Measurements from ENCODE around the gene PRMT1.
"Not testable (repeated sequence)": the region's sequence is repeated elsewhere in the genome, so short reads cannot be mapped to it uniquely, and the experiment has no call there.

The PRMT1 gene

GRCh38 chr19:49677231-49677900 lies at the start of gene PRMT1:
PRMT1 (plus strand) TSS chr19:49677271; CDS start chr19:49677281, 10 bp downstream.
- TF ChIP-seq CTCF (IDR thresholded peaks at IDR 0.05) (no peak), ZFX (IDR thresholded peaks at IDR 0.05; ENCODE audit: borderline replicate concordance) (no peak)
- peak within 1 kb of the TSS; percentile 100 for H3K27ac ChIP-seq

GRCh38 chr19:49629659-49630058 lies 47.4 kb upstream of the PRMT1 start:
- TF ChIP-seq ZFX (IDR thresholded peaks at IDR 0.05; ENCODE audit: borderline replicate concordance) (no peak), CTCF (IDR thresholded peaks at IDR 0.05) (no peak)
- H3K27ac ChIP-seq: no peak overlapping the region; the same call in 1 of the 2 replicates

GRCh38 chr19:49631014-49631588 lies 46.0 kb upstream of the PRMT1 start:
- H3K27ac ChIP-seq: peak overlapping the region; percentile 17; the same call in 1 of the 2 replicates
- TF ChIP-seq ZFX (IDR thresholded peaks at IDR 0.05; ENCODE audit: borderline replicate concordance): no peak
- no peak for TF ChIP-seq CTCF (IDR thresholded peaks at IDR 0.05)

- no peak for TF ChIP-seq ZFX (IDR thresholded peaks at IDR 0.05; ENCODE audit: borderline replicate concordance)
- TF ChIP-seq CTCF (IDR thresholded peaks at IDR 0.05): no peak
Observed at GRCh38 chr19:49631610-49632192, 45.4 kb upstream of the PRMT1 start.

GRCh38 chr19:49632576-49632975 lies 44.5 kb upstream of the PRMT1 start:
- TF ChIP-seq ZFX (IDR thresholded peaks at IDR 0.05; ENCODE audit: borderline replicate concordance): no peak
- no peak for TF ChIP-seq CTCF (IDR thresholded peaks at IDR 0.05)
- no peak overlapping the region for H3K27ac ChIP-seq

More at GRCh38 chr19:49631610-49632192, 45.4 kb upstream of the PRMT1 start:
- peak overlapping the region; percentile 17; the same call in 1 of the 2 replicates for H3K27ac ChIP-seq

- H3K27ac ChIP-seq: not testable (repeated sequence)
Observed at GRCh38 chr19:49633273-49633672, 43.8 kb upstream of the PRMT1 start.

- no peak for TF ChIP-seq CTCF (IDR thresholded peaks at IDR 0.05)
- TF ChIP-seq ZFX (IDR thresholded peaks at IDR 0.05; ENCODE audit: borderline replicate concordance): no peak
- H3K27ac ChIP-seq: peak overlapping the region; percentile 15; the same call in 1 of the 2 replicates
Observed at GRCh38 chr19:49635530-49636232, 41.4 kb upstream of the PRMT1 start.

Data from 22Rv1 (cell line).